Activated T-helper 1 cell treated with anti-CD3 and anti-CD28 coated beads, Interleukin-12 subunit alpha, Interleukin-12 subunit beta, Interleukin-2, Interleukin-4 antibody, amounts not matched to agents 30 ng/mL and 10 ng/mL and 1 ng/mL, durations not matched to agents 14 hours and 24 hours and 36 hours (primary cell): ENCODE results near the gene CATSPER3. TPM values are rescaled to one million over a fixed set of nuclear protein-coding genes. Genes with fewer than 3 reads are reported as not detected.

Experiments
- DNase-seq: peaks from one replicate; pipeline ENCODE4 v3.0.0; 2021; ENCODE audit warnings: low spot score
- H3K27ac Mint-ChIP-seq: one replicate; pipeline ENCODE4 v1.8.0; 2021; ENCODE audit warnings: mild to moderate bottlenecking, mixed read lengths
- H3K27me3 Mint-ChIP-seq: one replicate; pipeline ENCODE4 v1.8.0; 2022; ENCODE audit warnings: mild to moderate bottlenecking, moderate library complexity, mixed read lengths; ENCODE audit not compliant: insufficient read depth
- H3K36me3 Mint-ChIP-seq: one replicate; pipeline ENCODE4 v1.8.0; 2021; ENCODE audit warnings: low read depth, mixed read lengths
- H3K4me1 Mint-ChIP-seq: one replicate; pipeline ENCODE4 v1.8.0; 2021; ENCODE audit warnings: low read depth, mixed read lengths
- H3K4me3 Mint-ChIP-seq: one replicate; pipeline ENCODE4 v1.8.0; 2021; ENCODE audit warnings: mild to moderate bottlenecking, moderate library complexity, mixed read lengths
- H3K9me3 Mint-ChIP-seq: one replicate; pipeline ENCODE4 v1.8.0; 2021; ENCODE audit warnings: mixed read lengths
- intact Hi-C: fragments of 100-400 bp; cut with micrococcal nuclease; formaldehyde crosslinking; loops from one replicate; pipeline ENCODE4 v1.15.1; 2024
- total RNA-seq: library from RNA; stranded (reverse); gene quantifications from 2 replicates; pipeline ENCODE4 v1.2.3, GENCODE V29; 2022

Gene CATSPER3
- total RNA-seq, 1 donor from 2014 or later, result 0.41 TPM

DNA sequence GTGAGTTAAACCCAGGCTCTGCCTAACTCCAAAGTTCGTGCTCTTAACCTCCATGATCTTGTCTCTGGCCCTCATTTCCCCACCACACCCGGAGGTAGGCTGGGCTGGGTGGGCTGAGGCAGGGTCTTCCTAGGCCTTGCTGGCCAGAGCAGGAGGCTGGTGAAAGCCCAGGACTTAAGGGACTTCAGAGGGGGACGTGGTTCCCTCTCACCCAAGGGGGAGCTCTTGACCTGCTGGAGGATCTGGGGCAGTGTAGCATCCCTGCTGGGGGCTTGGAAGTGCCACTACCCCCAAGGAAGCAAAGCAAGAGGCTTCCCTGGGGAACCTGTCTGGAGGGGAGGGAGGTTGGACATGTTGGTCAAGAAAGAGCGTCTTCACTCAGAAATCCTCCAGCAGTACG, 51.6 kb downstream of the CATSPER3 start:
- Mint-ChIP-seq H3K27ac (no peak overlapping the region), H3K9me3 (no peaks in the 10 kb centered on the region), H3K4me3 (no peak overlapping the region), H3K4me1 (no peaks in the 10 kb centered on the region), H3K36me3 (no peaks in the 10 kb centered on the region), H3K27me3 (peaks cover 13% of the 10 kb centered on the region)
- DNase-seq, result no peak
- intact Hi-C loops, result no loop called here

DNA sequence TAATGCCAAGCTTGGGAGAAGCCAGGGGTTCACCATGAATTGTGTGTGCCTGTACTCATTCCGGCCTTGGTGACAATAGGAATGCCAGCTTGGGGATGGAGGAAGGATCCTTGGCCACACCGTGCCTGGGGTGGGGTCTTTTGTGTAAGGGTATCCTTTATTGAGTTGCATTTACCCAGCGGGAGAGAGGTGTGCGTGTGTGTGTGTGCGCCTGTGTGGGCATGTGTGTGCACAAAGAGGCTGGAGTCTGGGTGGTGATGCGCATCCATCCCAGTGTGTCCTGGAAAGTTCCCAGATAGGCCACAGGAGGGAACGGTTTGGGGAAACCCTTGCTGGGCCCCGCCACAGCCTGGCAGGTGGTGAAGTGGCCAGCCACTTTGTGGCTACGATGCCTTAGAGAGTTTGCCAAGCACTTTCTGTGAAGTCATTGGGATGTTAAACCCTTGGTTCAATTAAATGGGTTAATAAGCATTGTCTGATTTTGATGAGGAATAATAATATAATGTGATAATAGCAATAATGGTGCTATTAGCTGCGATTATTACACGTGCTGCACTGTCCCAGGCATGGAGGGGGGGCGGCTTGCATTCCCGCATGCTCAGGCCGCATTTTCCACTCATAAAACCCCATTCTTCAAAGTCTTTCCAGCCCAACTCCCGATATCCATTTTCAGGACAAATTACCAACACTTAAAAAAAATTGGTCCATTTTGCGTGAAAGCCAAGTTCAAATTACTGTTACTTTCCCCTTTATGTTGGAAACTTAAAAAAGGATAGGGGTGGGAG, 52.6 kb downstream of the CATSPER3 start:
- H3K9me3 Mint-ChIP-seq, result no peaks in the 10 kb centered on the region
- DNase-seq, result no peak
- no peak overlapping the region for H3K4me3 Mint-ChIP-seq
- no peaks in the 10 kb centered on the region for H3K4me1 Mint-ChIP-seq
- H3K36me3 Mint-ChIP-seq, result no peaks in the 10 kb centered on the region
- peaks cover 11% of the 10 kb centered on the region for H3K27me3 Mint-ChIP-seq
- H3K27ac Mint-ChIP-seq, result no peak overlapping the region
- intact Hi-C loops, result no loop called here

DNA sequence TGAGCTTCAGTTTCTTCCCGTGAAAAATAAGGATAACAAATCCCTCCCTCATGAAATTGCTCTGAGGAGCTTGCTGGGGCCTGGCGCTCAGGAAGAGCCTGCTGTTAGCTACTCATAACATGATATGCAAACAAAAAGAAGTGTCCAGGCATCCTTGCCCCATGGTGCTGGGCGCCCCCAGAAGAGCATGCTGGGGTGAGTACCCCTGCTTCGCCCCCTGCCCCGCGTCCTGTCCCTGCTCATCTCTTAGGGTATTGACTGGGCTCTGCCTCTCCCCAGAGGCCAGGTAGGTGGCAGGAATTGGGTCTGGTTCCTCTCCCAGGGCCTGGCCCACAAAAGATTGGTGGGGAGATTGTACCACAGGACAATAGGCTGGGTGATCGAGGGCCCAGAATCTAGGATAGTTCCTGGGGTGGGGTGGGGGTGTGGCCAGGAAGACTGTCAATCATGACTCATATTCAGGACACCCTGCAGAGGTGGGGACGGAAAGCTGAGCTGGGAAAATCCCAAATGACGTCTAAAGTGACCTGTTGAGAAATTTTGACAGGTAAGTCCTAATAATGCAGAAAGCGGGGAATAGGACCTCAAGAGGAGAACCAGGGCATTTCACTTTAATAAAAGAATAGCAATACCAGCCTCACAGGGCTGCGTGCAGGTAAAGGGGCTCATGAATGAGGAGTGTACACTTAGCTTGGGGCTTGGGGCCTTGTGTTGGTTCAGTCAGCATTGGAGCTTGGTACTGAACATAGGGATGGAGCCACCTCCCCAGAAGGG, 57.4 kb downstream of the CATSPER3 start:
- H3K4me1 Mint-ChIP-seq, result peaks cover 9% of the 10 kb centered on the region
- intact Hi-C loops, result no loop called here
- no peak overlapping the region for H3K4me3 Mint-ChIP-seq
- H3K36me3 Mint-ChIP-seq, result peaks cover 6% of the 10 kb centered on the region
- H3K27ac Mint-ChIP-seq, result no peak overlapping the region
- peaks cover 37% of the 10 kb centered on the region for H3K27me3 Mint-ChIP-seq
- no peak for DNase-seq
- peaks cover 5% of the 10 kb centered on the region for H3K9me3 Mint-ChIP-seq

DNA sequence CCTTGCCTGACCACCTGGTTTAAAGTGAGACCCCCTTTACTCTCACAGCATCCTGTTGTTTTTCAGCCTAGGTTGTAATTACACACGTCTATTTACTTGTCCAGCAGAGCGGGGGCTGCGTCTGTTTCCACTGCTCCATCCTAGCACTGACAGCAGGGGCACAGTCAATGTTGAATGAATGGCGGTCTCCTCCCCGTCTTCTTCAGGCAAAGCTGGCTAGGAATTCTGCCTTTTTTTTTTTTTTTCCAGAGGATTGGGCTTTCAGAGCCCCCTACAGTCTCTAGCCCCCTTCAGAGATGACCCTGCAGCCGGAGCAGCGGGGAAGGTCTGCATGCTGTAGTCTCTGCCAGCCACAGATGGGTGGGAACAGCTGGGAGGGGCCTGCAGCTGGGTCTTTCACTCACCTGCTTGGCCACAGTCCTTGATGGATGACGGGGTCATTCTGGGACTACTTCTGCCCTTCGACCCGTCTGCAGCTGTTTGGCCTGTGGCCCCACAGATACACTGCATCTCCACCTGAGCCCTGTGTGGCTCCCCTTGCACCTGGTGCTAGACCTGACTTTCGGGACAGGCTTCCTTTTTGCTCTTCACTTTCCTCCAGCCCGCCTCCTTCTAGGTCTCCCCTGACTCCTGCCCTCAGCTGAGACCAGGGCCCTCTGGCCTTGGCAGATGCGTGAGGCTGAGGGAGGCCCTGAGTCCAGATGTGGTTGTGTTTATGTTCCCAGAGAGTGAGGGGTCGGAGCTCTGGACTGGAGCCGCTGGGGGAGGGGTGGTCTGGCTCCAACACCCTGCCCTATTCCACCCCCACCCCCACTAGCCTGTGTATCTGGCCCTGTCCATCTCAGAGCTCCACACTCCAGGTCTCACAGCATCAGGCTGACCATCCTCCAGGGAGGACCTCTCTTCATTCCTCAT, 58.3 kb downstream of the CATSPER3 start:
- DNase-seq, result no peak
- no peak overlapping the region for H3K27ac Mint-ChIP-seq
- H3K27me3 Mint-ChIP-seq, result peaks cover 45% of the 10 kb centered on the region
- intact Hi-C loops, result no loop called here
- H3K4me1 Mint-ChIP-seq, result peaks cover 18% of the 10 kb centered on the region
- peaks cover 6% of the 10 kb centered on the region for H3K36me3 Mint-ChIP-seq
- H3K4me3 Mint-ChIP-seq, result no peak overlapping the region
- H3K9me3 Mint-ChIP-seq, result peaks cover 5% of the 10 kb centered on the region

DNA sequence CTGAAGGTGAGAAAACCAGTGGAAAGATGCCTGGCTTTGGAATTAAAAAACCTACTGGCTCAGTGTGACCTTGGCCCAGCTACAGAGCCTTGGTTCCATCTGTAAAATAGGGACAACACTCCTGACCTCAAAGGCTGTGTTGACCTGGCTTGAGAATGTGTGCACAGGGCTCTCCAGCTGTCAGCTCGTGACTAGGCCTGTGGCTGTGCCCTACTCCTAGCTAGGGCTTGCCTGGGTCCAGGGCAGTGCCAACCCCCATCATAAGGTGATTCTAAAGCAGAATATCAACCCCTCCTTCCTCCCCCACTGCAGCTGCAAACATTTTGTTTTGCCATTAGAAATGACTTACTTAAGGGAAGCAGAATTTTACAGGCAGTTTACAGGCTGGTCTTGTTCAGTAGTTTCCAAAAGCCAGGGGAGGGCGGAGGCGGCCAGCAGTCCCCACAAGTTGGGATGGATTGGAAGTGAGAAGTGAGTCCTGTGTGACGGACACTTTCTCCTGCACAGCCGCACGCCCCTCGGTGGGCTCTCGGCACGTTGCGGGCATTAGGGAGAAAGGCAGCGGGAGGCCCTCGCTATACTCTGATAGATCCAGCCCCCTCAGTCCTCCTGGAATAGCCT, 59.0 kb downstream of the CATSPER3 start:
- intact Hi-C loops, result no loop called here

DNA sequence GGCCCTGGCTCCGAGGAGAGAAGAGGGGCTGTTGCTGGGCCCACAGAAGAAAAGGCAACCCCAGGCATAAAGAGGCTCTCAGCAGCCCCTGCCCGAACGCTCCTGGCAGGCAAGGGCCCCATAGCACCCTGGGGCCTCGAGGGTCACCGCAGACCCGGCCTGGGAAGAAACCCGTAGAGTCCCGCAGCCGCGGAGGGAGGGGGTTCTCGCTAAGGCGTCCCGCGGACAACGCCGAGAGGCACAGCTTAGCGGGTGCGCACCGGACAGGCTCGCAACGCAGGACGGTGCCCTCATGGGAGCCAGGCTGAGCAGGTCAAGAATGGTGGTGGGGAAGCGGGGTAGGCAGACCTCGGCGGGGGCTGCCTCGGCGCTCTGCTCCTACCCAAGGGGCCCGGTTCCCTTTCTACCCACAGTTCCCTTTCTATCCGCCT, 59.6 kb downstream of the CATSPER3 start:
- Mint-ChIP-seq H3K4me3 (no peak overlapping the region), H3K36me3 (peaks cover 6% of the 10 kb centered on the region), H3K27me3 (peaks cover 50% of the 10 kb centered on the region), H3K27ac (no peak overlapping the region), H3K4me1 (peaks cover 20% of the 10 kb centered on the region), H3K9me3 (peaks cover 5% of the 10 kb centered on the region)
- no peak for DNase-seq
- intact Hi-C loops, result no loop called here

More for the DNA sequence above, 59.0 kb downstream of the CATSPER3 start:
- no peak for DNase-seq
- Mint-ChIP-seq H3K27me3 (peaks cover 47% of the 10 kb centered on the region), H3K4me1 (peaks cover 20% of the 10 kb centered on the region), H3K27ac (no peak overlapping the region), H3K9me3 (peaks cover 5% of the 10 kb centered on the region), H3K4me3 (peak overlapping the region; percentile 30), H3K36me3 (peaks cover 6% of the 10 kb centered on the region)

DNA sequence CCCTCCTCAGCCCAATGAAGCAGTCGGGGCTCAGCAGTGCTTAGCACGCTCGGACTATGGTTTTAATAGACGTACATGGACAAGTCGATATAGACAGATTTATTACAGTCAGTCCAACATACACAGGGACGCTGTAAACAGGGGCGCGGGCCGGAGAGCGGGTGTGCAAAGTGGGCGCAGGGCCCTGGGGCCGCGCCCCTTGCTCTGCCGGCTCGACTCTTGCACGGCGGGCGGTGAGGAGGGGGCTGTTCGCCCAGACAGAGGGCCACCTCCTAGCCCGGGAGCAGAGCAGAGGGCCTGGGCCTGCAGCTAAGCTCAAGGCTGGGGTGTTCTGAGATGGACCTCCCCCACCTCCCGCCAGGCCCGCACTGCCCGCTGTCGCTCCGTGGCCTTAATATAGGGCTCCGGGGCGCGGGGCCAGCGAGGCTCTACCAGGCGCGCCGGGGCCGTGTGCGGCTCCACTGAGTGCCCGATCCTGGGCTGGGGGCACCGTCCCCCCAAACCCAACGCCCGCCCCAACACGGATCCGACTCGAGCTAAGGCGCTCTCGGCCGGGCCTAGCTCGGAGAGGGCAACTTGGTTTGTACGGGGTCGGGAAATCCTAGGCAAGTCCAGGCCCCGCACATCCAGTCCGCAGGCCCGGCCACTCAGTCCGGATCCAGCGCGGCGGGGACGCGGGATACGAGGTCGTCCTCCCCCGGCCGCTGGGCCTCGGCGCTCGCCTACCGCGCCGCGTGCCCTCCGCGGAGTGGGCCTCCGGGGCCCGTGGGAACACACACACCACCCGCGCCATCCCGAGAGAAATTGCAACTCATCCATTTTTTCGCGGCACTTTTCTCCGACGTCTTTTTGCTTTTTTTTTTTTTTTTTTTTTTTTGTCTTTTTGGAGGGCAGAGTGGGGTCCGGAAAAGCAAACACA, 60.2 kb downstream of the CATSPER3 start:
- H3K4me1 Mint-ChIP-seq, result peaks cover 25% of the 10 kb centered on the region
- peaks cover 54% of the 10 kb centered on the region for H3K27me3 Mint-ChIP-seq

DNA sequence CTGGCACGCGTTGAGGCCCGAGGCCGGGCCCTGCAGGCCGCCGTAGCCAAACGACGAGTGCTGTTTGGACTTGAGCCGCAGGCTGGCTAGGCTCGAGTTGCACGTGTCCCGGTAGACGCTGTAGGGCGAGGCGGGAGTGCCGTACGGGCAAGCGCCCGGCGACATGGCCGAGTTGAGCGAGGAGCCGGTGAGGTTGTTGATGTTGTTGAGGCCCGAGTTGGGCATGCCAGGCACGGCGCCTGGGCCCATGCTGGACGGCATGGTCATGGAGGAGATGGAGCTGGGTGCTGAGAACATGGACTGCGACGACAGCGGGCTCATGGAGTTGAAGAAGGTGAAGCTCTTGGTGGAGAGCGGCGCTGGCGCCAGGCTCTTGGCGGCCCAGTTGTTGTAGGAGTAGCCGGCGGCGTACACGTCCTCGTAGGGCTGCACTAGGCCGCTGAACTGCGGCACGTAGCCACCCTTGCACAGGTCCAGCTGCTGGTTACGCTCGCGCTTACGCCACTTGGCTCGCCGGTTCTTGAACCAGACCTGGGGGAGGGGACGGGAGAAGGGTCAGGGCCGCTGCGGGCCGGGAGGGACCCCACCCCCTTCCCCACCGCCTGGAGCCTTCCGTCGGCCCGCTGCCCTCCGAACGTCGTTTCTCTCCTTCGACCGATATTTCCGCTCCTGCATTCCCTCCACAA, 61.2 kb downstream of the CATSPER3 start:
- peaks cover 5% of the 10 kb centered on the region for H3K9me3 Mint-ChIP-seq
- no peak for DNase-seq
- intact Hi-C loops, result loop anchor here (1.0 kb wide), 1 partner anchor 9 kb away; no protein-coding TSS in a partner anchor
- no peak overlapping the region for H3K4me3 Mint-ChIP-seq
- H3K27ac Mint-ChIP-seq, result peak overlapping the region; percentile 81
- H3K36me3 Mint-ChIP-seq, result peaks cover 9% of the 10 kb centered on the region
- H3K27me3 Mint-ChIP-seq, result peaks cover 54% of the 10 kb centered on the region
- H3K4me1 Mint-ChIP-seq, result peaks cover 31% of the 10 kb centered on the region

More for the DNA sequence above, 60.2 kb downstream of the CATSPER3 start:
- Mint-ChIP-seq H3K27ac (no peak overlapping the region), H3K4me3 (no peak overlapping the region), H3K36me3 (peaks cover 6% of the 10 kb centered on the region), H3K9me3 (peaks cover 5% of the 10 kb centered on the region)
- intact Hi-C loops, result no loop called here
- DNase-seq, result no peak

DNA sequence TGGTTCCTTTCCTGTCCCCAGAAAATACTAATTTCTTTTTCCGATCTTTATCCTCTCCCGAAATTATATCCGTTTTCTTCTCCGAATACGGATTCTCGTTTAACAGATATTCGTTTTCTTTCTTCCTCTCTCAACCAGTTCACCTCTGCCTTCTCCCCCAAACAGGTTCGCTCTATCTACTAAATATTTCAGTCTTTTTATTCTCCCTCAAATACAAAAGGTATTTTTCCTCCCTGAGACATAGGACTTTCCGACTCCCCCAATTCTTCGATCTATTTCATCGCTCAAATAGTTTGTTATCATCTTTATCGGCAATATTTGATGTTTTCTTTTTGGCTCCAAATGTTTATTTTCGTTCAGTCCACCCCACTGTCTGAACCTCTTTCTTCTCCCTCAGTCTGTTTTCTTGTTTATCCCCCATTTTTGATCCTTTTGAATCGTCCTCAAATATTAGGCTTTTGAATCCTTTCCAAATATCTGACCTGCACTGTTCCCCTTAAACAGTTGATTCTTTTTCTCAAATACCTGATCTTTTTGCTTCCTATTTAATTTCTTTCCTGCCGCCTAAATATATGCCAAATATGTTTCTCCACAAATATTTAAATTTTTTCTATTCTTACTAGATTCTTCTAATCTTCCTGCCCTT, 61.9 kb downstream of the CATSPER3 start:
- peaks cover 31% of the 10 kb centered on the region for H3K4me1 Mint-ChIP-seq
- peaks cover 55% of the 10 kb centered on the region for H3K27me3 Mint-ChIP-seq
- H3K4me3 Mint-ChIP-seq, result peak overlapping the region; percentile 16
- peaks cover 9% of the 10 kb centered on the region for H3K36me3 Mint-ChIP-seq
- no peak for DNase-seq
- peak overlapping the region; percentile 81 for H3K27ac Mint-ChIP-seq
- peaks cover 5% of the 10 kb centered on the region for H3K9me3 Mint-ChIP-seq
- intact Hi-C loops, result loop anchor here (1.0 to 5.0 kb wide), 6 partner anchors 9 to 513 kb away; no protein-coding TSS in a partner anchor

DNA sequence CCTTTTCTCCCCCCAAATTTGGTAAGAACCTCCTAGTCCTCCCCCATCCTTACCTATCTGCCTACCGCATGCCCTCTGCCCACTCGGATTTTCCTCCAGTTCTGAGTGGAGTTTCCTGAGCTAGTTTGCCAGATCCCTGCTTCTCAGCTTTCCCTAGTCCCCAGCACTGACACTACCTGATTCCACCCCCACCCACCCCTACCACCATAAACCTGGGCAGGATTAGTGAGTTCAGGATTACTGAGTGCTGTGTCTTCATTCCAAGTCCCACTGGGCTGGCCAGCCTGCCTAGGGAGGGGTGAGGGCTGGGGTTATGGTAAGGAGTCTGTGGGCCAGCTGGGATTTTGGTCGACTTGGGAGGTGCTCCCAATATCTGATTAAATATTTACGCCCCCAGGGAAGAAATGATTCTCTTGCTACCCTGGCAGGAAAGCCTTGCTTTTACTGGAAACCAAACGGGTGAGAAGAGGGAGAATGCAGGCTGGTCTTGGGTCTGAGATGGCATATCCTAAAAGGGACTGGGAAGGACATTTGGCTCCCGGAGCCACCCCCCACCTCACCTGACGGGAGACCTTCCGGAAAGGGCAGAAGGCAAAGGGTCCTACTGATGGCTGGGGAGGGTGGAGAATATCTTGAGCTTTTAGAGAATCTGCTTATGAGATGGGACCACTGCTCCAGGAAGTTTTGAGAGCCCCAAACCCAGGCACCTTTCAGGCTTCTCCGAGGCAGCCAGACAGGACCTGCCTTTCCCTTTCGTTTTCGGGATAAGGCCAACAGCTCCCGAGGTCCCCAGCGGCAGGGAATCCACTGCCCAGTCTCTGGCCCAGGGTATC, 62.6 kb downstream of the CATSPER3 start:
- Mint-ChIP-seq H3K27ac (peak overlapping the region; percentile 48), H3K36me3 (peaks cover 9% of the 10 kb centered on the region), H3K9me3 (peaks cover 5% of the 10 kb centered on the region), H3K4me3 (peak overlapping the region; percentile 54), H3K4me1 (peaks cover 36% of the 10 kb centered on the region), H3K27me3 (peaks cover 62% of the 10 kb centered on the region)
- intact Hi-C loops, result loop anchor here (5.0 kb wide), 5 partner anchors 68 to 512 kb away; no protein-coding TSS in a partner anchor
- DNase-seq, result no peak
